GM12878 (cell line): ENCODE results near the gene KIR3DL2. TPM values are rescaled to one million over a fixed set of nuclear protein-coding genes. Genes with fewer than 3 reads are reported as not detected.

Experiments used
- ATAC-seq: fragments of 200-7000 bp; cut with Tn5 transposase; 3 replicates; pipeline ENCODE4 v1.9.1; 2020; ENCODE audit warnings: mild to moderate bottlenecking, moderate library complexity
- BruUV-seq: library from RNA; stranded (reverse); fragments of 400-500 nt; replicated peaks from 2 replicates; lab custom pipeline; 2021; lab: Mats Ljungman, UMichigan
- CTCF ChIA-PET: fragments of 300-600 bp; sonication (Branson Sonifier 250); formaldehyde crosslinking; extraction: SDS; loops from one replicate; lab custom pipeline; 2021; ENCODE audit warnings: inconsistent platforms; lab: Yijun Ruan, JAX
- POLR2A ChIA-PET: fragments of 350-600 bp; formaldehyde crosslinking; extraction: SDS; loops from one replicate; lab custom pipeline; 2021; ENCODE audit warnings: inconsistent platforms; lab: Charles Lee
- RAD21 ChIA-PET: fragments of 300-600 bp; sonication (Branson Sonifier 250); formaldehyde crosslinking; loops from one replicate; lab custom pipeline; 2023; ENCODE audit warnings: antibody characterized with exemption; ENCODE audit not compliant: unreplicated experiment; lab: Charles Lee
- SMC1A ChIA-PET: fragments of 300-600 bp; sonication (Branson Sonifier 250); formaldehyde crosslinking; loops from one replicate; lab custom pipeline; 2023; ENCODE audit not compliant: unreplicated experiment, uncharacterized antibody; lab: Charles Lee
- DNase-seq: peaks from one replicate; pipeline ENCODE4 v3.0.0-alpha.2; 2011; ENCODE audit warnings: low read depth, low spot score
- FAIRE-seq: peaks from 3 replicates; lab custom pipeline; 2011; peaks lifted over from hg19 to GRCh38; lab: Jason Lieb, UNC
- H2AFZ ChIP-seq: 2 replicates; pipeline ENCODE4 v1.6.0; 2011; ENCODE audit warnings: low read depth, low read length, control low read depth; ENCODE audit not compliant: control insufficient read depth
- H3K27ac ChIP-seq: 2 replicates; pipeline ENCODE4 v1.5.1; 2011; ENCODE audit warnings: control low read depth; ENCODE audit not compliant: control insufficient read depth, insufficient read depth
- H3K27me3 ChIP-seq, 2 experiments: replicated peaks in 1 of 2; 2 replicates each; pipeline versions ENCODE4 v1.6.0 to v1.6.1; 2011; ENCODE audit warnings: low read length in 1 of 2; ENCODE audit not compliant: control insufficient read depth in 2 of 2, insufficient read depth in 2 of 2
- H3K36me3 ChIP-seq, 2 experiments: 2 replicates each; pipeline ENCODE4 v1.5.1; 2011; ENCODE audit warnings: low read length in 1 of 2; ENCODE audit not compliant: control insufficient read depth in 2 of 2, insufficient read depth in 2 of 2
- H3K4me1 ChIP-seq: 2 replicates; pipeline ENCODE4 v1.6.1; 2011; ENCODE audit warnings: mild to moderate bottlenecking, low read length, moderate library complexity, mixed read lengths; ENCODE audit not compliant: control insufficient read depth, insufficient read depth
- H3K4me2 ChIP-seq: 2 replicates; pipeline ENCODE4 v1.6.0; 2011; ENCODE audit warnings: control low read depth; ENCODE audit not compliant: control insufficient read depth, insufficient read depth
- H3K4me3 ChIP-seq: fragments of 200-600 bp; sonication (generic); 2 replicates; pipeline ENCODE4 v1.5.1; 2016
- H3K79me2 ChIP-seq: 2 replicates; pipeline ENCODE4 v1.6.0; 2011; ENCODE audit warnings: low read length; ENCODE audit not compliant: control insufficient read depth, insufficient read depth
- H3K9ac ChIP-seq: 2 replicates; pipeline ENCODE4 v1.8.0; 2011; ENCODE audit warnings: low read length, control low read depth, mixed read lengths; ENCODE audit not compliant: control insufficient read depth, insufficient read depth
- H3K9me3 ChIP-seq: replicated peaks from 3 replicates; pipeline ENCODE4 v1.5.1; 2011; ENCODE audit warnings: mild to moderate bottlenecking, low read length; ENCODE audit not compliant: control insufficient read depth, insufficient read depth
- H4K20me1 ChIP-seq: 2 replicates; pipeline ENCODE4 v1.6.0; 2011; ENCODE audit not compliant: control insufficient read depth, insufficient read depth
- ATF7 ChIP-seq: fragments of 450-650 bp; IDR thresholded peaks from 2 replicates; pipeline ENCODE4 v1.6.1; 2016; ENCODE audit warnings: low read depth, mild to moderate bottlenecking
- BHLHE40 ChIP-seq, 2 experiments: fragments of 450-650 bp in 1 of 2; IDR thresholded peaks; 2 replicates each; pipeline ENCODE4 v1.6.1; 2011 to 2017; ENCODE audit warnings: low read depth in 2 of 2, borderline replicate concordance in 1 of 2, improper control_type of control experiment in 1 of 2, low read length in 1 of 2, mild to moderate bottlenecking in 1 of 2
- ESRRA ChIP-seq: IDR thresholded peaks from 2 replicates; pipeline ENCODE4 v1.6.1; 2012; ENCODE audit warnings: mild to moderate bottlenecking, low read length, improper control_type of control experiment
- FOS ChIP-seq: IDR thresholded peaks from 3 replicates; pipeline ENCODE4 v1.6.1; 2011; ENCODE audit warnings: borderline replicate concordance; ENCODE audit not compliant: insufficient read length; ENCODE audit errors: extremely low read depth
- MYB ChIP-seq: fragments of 150-350 bp; IDR thresholded peaks from 2 replicates; pipeline ENCODE4 v1.6.1; 2014; ENCODE audit warnings: mild to moderate bottlenecking, low read depth, low read length, borderline replicate concordance
- NBN ChIP-seq: fragments of 450-650 bp; IDR thresholded peaks from 2 replicates; pipeline ENCODE4 v1.6.1; 2016
- NRF1 ChIP-seq: conservative IDR thresholded peaks from 2 replicates; pipeline ENCODE4 v1.6.1; 2011; ENCODE audit warnings: mild to moderate bottlenecking, low read depth, low read length, improper control_type of control experiment
- RB1 ChIP-seq: fragments of 450-650 bp; formaldehyde crosslinking; IDR thresholded peaks from 2 replicates; pipeline ENCODE4 v1.6.1; 2017; ENCODE audit warnings: mild to moderate bottlenecking, borderline replicate concordance
- SMAD1 ChIP-seq: fragments of 450-650 bp; IDR thresholded peaks from 2 replicates; pipeline ENCODE4 v1.6.1; 2018; ENCODE audit warnings: mild to moderate bottlenecking, low read depth; ENCODE audit not compliant: partially characterized antibody
- SREBF1 ChIP-seq: IDR thresholded peaks from 2 replicates; pipeline ENCODE4 v1.6.1; 2012; ENCODE audit warnings: mild to moderate bottlenecking, low read length
- TAF1 ChIP-seq: IDR thresholded peaks from 2 replicates; pipeline ENCODE4 v1.6.1; 2011; ENCODE audit warnings: mild to moderate bottlenecking, low read depth, low read length, borderline replicate concordance
- WRNIP1 ChIP-seq: IDR thresholded peaks from 2 replicates; pipeline ENCODE4 v1.6.1; 2011; ENCODE audit warnings: low read depth, low read length, improper control_type of control experiment, borderline replicate concordance
- ZNF274 ChIP-seq: IDR thresholded peaks from one replicate; pipeline ENCODE4 v1.8.0; 2011; ENCODE audit not compliant: insufficient read length, insufficient read depth
- WGBS: methylation state at CpG from one replicate; pipeline ENCODE4 v1.1.6; 2016; ENCODE audit warnings: low lambda C conversion rate; ENCODE audit not compliant: insufficient replicate concordance, insufficient coverage; ENCODE audit errors: missing lambda C conversion rate; 5-methylcytosine and 5-hydroxymethylcytosine counted together
- in situ Hi-C: fragments of 300-500 bp; cut with MboI; formaldehyde crosslinking; loops from 9 replicates; pipeline ENCODE4 v1.14.3; 2018; ENCODE audit warnings: mixed read lengths
- intact Hi-C: fragments of 100-400 bp; cut with micrococcal nuclease; formaldehyde crosslinking; loops from one replicate; pipeline ENCODE4 v1.14.2; 2022; ENCODE audit not compliant: unreplicated experiment
- polyA plus RNA-seq, 11 experiments: library from polyadenylated mRNA; depleted of rRNA in 4 of 11; unstranded in 6 of 11; stranded (reverse) in 5 of 11; fragments of >200 nt; fragmentation: Nextera tagmentation in 4 of 11; fragmentation: Illumina TruSeq in 1 of 11; extraction: Ambion mirVana in 4 of 11; extraction: Trizol in 1 of 11; gene quantifications; 1 replicate in 1 of 11; 2 replicates in 10 of 11; pipeline versions ENCODE4 v1.2.1 to v1.2.3, GENCODE V29; 2011 to 2016; ENCODE audit warnings: inconsistent platforms in 2 of 11, missing spikeins in 2 of 11, low read depth in 1 of 11
- total RNA-seq, 4 experiments: library from RNA; depleted of rRNA in 3 of 4; stranded (reverse); fragments of >200 nt in 3 of 4; fragmentation: Illumina TruSeq in 1 of 4; extraction: Trizol in 1 of 4; gene quantifications; 2 replicates each; pipeline versions ENCODE4 v1.2.1 to v1.2.3, GENCODE V29; 2013 to 2021
- TF ChIP-seq, protein P1 (sequence below): fragments of 450-650 bp; conservative IDR thresholded peaks from 2 replicates; pipeline ENCODE4 v1.6.1; 2017; ENCODE audit warnings: mild to moderate bottlenecking, moderate library complexity
- TF ChIP-seq, protein P2 (sequence below): fragments of 150-350 bp; IDR thresholded peaks from 2 replicates; pipeline ENCODE4 v1.6.1; 2014; ENCODE audit warnings: mild to moderate bottlenecking, low read depth, low read length

Gene KIR3DL2
- total and polyA plus RNA-seq, 10 of the 15 experiments (the other 5 are each of a cell fraction or from before 2014, with no cell fraction given): 0.39 TPM; not detected in 9

DNA sequence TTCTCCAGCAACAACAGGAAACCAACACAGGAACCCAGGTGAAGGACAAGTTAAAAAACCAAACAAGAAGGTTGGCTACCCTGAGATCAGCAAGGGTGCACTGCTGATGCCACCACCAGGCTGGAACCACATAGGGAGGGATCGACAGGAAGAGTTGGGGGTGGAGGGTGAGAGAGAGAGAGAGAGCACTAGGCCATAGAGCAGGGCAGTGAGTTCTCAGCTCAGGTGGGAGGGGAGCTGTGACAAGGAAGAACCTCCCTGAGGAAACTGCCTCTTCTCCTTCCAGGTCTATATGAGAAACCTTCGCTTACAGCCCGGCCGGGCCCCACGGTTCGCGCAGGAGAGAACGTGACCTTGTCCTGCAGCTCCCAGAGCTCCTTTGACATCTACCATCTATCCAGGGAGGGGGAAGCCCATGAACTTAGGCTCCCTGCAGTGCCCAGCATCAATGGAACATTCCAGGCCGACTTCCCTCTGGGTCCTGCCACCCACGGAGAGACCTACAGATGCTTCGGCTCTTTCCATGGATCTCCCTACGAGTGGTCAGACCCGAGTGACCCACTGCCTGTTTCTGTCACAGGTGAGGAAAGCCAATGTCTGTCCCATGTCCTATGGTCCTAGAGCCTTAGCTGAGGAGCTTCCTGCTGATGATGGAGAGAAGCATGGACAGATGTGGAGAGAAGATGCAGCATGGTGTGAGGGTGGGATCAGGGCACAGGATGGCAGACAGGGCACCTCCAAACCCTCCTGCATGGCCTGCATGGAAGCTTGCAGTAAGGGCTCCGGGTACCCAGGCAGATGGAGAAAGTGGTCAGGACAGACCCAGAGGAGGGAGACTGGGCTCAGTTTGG lies 44.4 kb upstream of the KIR3DL2 start:
- H3K4me2 ChIP-seq: no peak overlapping the region
- H3K9ac ChIP-seq: no peak overlapping the region
- H4K20me1 ChIP-seq: no peaks in the 10 kb centered on the region
- H3K36me3 ChIP-seq: no peaks in the 10 kb centered on the region
- SMC1A ChIA-PET: no interaction called here
- no peak for FAIRE-seq
- CTCF ChIA-PET: no interaction called here
- no peaks in the 10 kb centered on the region for H3K27me3 ChIP-seq
- RAD21 ChIA-PET: no interaction called here
- H3K4me1 ChIP-seq: no peaks in the 10 kb centered on the region
- H3K9me3 ChIP-seq: no peaks in the 10 kb centered on the region
- intact Hi-C loops (no loop called here), in situ Hi-C loops (no loop called here)
- H3K4me3 ChIP-seq: no peak overlapping the region
- no peak for ATAC-seq
- POLR2A ChIA-PET: no interaction called here
- TF ChIP-seq NBN (no peak), RB1 (no peak), BHLHE40 (IDR thresholded peaks at IDR 0.05; ENCODE audit: borderline replicate concordance in 1 of 2, low read depth in 2 of 2, low read length in 1 of 2) (no peak), ZNF274 (no peak), FOS (no peak), MYB (no peak), ESRRA (no peak), NRF1 (no peak), ATF7 (no peak), SREBF1 (no peak), WRNIP1 (no peak), TAF1 (no peak), SMAD1 (no peak)
- TF ChIP-seq, protein P1, sequence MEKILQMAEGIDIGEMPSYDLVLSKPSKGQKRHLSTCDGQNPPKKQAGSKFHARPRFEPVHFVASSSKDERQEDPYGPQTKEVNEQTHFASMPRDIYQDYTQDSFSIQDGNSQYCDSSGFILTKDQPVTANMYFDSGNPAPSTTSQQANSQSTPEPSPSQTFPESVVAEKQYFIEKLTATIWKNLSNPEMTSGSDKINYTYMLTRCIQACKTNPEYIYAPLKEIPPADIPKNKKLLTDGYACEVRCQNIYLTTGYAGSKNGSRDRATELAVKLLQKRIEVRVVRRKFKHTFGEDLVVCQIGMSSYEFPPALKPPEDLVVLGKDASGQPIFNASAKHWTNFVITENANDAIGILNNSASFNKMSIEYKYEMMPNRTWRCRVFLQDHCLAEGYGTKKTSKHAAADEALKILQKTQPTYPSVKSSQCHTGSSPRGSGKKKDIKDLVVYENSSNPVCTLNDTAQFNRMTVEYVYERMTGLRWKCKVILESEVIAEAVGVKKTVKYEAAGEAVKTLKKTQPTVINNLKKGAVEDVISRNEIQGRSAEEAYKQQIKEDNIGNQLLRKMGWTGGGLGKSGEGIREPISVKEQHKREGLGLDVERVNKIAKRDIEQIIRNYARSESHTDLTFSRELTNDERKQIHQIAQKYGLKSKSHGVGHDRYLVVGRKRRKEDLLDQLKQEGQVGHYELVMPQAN: no peak
- TF ChIP-seq, protein P2, sequence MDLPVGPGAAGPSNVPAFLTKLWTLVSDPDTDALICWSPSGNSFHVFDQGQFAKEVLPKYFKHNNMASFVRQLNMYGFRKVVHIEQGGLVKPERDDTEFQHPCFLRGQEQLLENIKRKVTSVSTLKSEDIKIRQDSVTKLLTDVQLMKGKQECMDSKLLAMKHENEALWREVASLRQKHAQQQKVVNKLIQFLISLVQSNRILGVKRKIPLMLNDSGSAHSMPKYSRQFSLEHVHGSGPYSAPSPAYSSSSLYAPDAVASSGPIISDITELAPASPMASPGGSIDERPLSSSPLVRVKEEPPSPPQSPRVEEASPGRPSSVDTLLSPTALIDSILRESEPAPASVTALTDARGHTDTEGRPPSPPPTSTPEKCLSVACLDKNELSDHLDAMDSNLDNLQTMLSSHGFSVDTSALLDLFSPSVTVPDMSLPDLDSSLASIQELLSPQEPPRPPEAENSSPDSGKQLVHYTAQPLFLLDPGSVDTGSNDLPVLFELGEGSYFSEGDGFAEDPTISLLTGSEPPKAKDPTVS: no peak
- DNase-seq: no peak
- no TSS peak for BruUV-seq
- WGBS: 54% methylated on average over 14 of the region's 14 CpGs
- no peak overlapping the region for H2AFZ ChIP-seq
- H3K27ac ChIP-seq: no peak overlapping the region
- no peaks in the 10 kb centered on the region for H3K79me2 ChIP-seq
